ENCODE measurements around the gene TNFRSF19.

GRCh38 chr13:23554000-23554399, 16.2 kb upstream of the TNFRSF19 start:
- TF ChIP-seq CTCF (conservative IDR thresholded peaks at IDR 0.05; ENCODE audit: low read depth, low read length) (no peak), POLR2A (IDR thresholded peaks at IDR 0.05; ENCODE audit: low read depth, low read length) (no peak), MXI1 (IDR thresholded peaks at IDR 0.05; ENCODE audit: borderline replicate concordance, low read depth, low read length) (no peak)

Data from IMR-90 (cell line).